ENCODE measurements around the gene DPYSL5.

- TF ChIP-seq CTCF (IDR thresholded peaks at IDR 0.05 in 2 of 3, conservative IDR thresholded peaks at IDR 0.05 in 1 of 3; ENCODE audit: insufficient read depth in 2 of 3, low read depth in 1 of 3, low read length in 3 of 3) (no peak), POLR2A (conservative IDR thresholded peaks at IDR 0.05) (no peak), TAF9B (IDR thresholded peaks at IDR 0.05; ENCODE audit: partially characterized antibody) (no peak), E2F4 (CRISPR knock-in tag; IDR thresholded peaks at IDR 0.05; ENCODE audit: low read depth) (no peak), ZBTB11 (CRISPR knock-in tag; IDR thresholded peaks at IDR 0.05) (no peak), XRCC5 (IDR thresholded peaks at IDR 0.05; ENCODE audit: low read depth, low read length) (no peak)
Observed at GRCh38 chr2:26885651-26886329, 37.9 kb downstream of the DPYSL5 start.

All from K562 (cell line).